ENCODE data around the gene PEX3. TPM values are rescaled to one million over a fixed set of nuclear protein-coding genes. Genes with fewer than 3 reads are reported as not detected.
A peak's percentile ranks its signal among the peaks of the same experiment; 100 is the strongest.
"Not testable (repeated sequence)": the region's sequence is repeated elsewhere in the genome, so short reads cannot be mapped to it uniquely, and the experiment has no call there.

Gene PEX3
- total and polyA plus RNA-seq, 10 of the 15 experiments (the other 5 are each of a cell fraction or from before 2014, with no cell fraction given), result 18.6 to 70.7 (median 38.6) TPM

DNA sequence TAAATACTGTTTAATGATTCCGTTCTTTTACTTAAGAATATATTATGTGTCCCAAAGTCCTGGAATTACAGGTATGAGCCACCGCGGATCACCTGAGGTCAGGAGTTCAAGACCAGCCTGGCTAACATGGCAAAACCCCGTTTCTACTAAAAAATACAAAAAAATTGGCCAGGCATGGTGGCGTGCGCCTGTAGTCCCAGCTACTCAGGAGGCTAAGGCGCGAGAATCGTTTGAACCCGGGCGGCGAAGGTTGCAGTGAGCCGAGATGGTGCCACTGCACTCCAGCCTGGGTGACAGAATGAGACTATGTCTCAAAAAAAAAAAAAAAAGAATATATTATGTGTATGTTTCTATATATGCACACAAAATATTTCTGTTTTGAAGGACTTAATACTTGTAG lies 59.7 kb downstream of the PEX3 start:
- H3K9me3 ChIP-seq (replicated peaks; ENCODE audit: control insufficient read depth, insufficient read depth, low read length); POLR2A ChIA-PET; H4K20me1 ChIP-seq (ENCODE audit: control insufficient read depth, insufficient read depth); H3K27me3 ChIP-seq (replicated peaks in 1 of 2; ENCODE audit: control insufficient read depth in 2 of 2, insufficient read depth in 2 of 2, low read length in 1 of 2); FAIRE-seq; ATAC-seq; DNase-seq (ENCODE audit: low read depth, low spot score); H3K27ac ChIP-seq (ENCODE audit: control insufficient read depth, insufficient read depth); in situ Hi-C loops (cut with MboI); H3K36me3 ChIP-seq (ENCODE audit: control insufficient read depth in 2 of 2, insufficient read depth in 2 of 2, low read length in 1 of 2); BruUV-seq (replicated peaks): not testable (repeated sequence)
- SMC1A ChIA-PET (ENCODE audit: uncharacterized antibody, unreplicated experiment), result interaction anchor here (1.1 to 4.3 kb wide), 3 partner anchors 13 to 64 kb away, joined by 3 to 35 read pairs (median 4); partner anchors contain the start of genes ADAT2 and PEX3
- peak overlapping the region; percentile 91 for H3K4me2 ChIP-seq (ENCODE audit: control insufficient read depth, insufficient read depth)
- 95% methylated on average over 13 of the region's 13 CpGs for WGBS (ENCODE audit: insufficient coverage, insufficient replicate concordance, low lambda C conversion rate, missing lambda C conversion rate)
- H3K79me2 ChIP-seq (ENCODE audit: control insufficient read depth, insufficient read depth, low read length), result peaks cover 18% of the 10 kb centered on the region
- H2AFZ ChIP-seq (ENCODE audit: control insufficient read depth, low read depth, low read length), result peak overlapping the region; percentile 80; the same call in 1 of the 2 replicates
- peaks cover 30% of the 10 kb centered on the region for H3K4me1 ChIP-seq (ENCODE audit: control insufficient read depth, insufficient read depth, low read length)
- RAD21 ChIA-PET (ENCODE audit: unreplicated experiment), result interaction anchor here (0.6 to 1.1 kb wide), 2 partner anchors 54 to 65 kb away, joined by 3 to 8 read pairs; no protein-coding TSS in a partner anchor
- CTCF ChIA-PET, result interaction anchor here (1.2 to 5.3 kb wide), 6 partner anchors 25 to 83 kb away, joined by 4 to 44 read pairs (median 14); partner anchors contain the start of genes ADAT2 and PEX3
- TF ChIP-seq, protein P1, sequence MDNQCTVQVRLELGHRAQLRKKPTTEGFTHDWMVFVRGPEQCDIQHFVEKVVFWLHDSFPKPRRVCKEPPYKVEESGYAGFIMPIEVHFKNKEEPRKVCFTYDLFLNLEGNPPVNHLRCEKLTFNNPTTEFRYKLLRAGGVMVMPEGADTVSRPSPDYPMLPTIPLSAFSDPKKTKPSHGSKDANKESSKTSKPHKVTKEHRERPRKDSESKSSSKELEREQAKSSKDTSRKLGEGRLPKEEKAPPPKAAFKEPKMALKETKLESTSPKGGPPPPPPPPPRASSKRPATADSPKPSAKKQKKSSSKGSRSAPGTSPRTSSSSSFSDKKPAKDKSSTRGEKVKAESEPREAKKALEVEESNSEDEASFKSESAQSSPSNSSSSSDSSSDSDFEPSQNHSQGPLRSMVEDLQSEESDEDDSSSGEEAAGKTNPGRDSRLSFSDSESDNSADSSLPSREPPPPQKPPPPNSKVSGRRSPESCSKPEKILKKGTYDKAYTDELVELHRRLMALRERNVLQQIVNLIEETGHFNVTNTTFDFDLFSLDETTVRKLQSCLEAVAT (IDR thresholded peaks at IDR 0.05), result peak; percentile 61
- intact Hi-C loops (cut with micrococcal nuclease; ENCODE audit: unreplicated experiment), result loop anchor here (2.0 to 5.0 kb wide), 2 partner anchors 64 to 332 kb away; partner anchors contain the start of gene LTV1
- H3K9ac ChIP-seq (ENCODE audit: control insufficient read depth, insufficient read depth, low read length), result peak overlapping the region; percentile 80; the same call in 1 of the 2 replicates
- H3K4me3 ChIP-seq, result peak overlapping the region; percentile 70
